Renal cortical epithelial cell (primary cell): Measurements from ENCODE around the gene VWA7. TPM values are rescaled to one million over a fixed set of nuclear protein-coding genes. Genes with fewer than 3 reads are reported as not detected.

Experiments used
- DNase-seq: peaks from one replicate; pipeline ENCODE4 v3.0.0-alpha.2; 2011; ENCODE audit warnings: low read depth
- total RNA-seq: library from RNA; depleted of rRNA; stranded (reverse); fragments of >200 nt; gene quantifications from 2 replicates; pipeline ENCODE4 v1.2.3, GENCODE V29; 2014

Gene VWA7
- total RNA-seq, 1 donor from 2014 or later, result 8.5 TPM

DNA sequence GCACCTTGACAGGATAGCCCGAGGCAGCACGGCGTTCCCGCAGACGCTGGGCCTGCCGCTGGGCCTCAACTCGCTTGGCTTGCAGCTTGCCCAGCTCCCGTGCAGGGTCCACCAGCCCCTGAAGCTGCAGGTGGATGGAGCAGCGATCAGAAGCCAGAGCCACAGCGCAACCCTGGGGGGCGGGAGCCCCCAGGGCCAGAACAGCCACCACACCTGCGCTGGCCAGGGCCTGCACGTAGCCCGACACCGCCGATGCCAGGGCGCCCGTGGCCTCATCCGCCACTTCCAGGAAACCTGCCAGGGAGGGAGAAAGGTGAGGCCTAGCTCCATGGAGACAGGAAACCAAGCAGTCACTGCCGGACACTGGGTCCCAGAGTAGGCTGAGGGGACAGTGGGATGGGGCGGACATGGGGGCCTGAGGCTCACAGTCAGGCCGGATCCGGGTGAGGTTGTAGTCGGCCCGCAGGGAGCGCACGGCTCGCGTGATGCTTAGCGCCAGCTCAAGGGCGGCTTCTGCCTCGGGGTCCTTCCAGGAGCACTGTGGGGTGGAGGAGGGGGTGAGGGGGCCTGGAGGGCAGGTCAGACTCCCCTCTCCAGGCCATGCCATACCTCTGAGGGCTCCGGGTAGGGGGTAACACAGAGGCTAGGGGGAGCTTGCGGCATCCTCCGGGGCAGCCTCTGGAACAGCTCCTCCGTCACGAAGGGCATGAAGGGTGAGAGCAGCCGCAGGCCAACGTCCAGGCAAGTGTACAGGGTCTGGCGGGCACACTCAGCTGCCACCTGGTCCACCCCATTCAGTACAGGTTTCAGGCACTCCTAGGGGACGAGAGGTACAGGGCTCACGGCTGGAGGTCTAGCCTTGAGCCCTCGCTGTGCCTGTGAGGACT lies 2.1 kb upstream of the VWA7 start:
- no peak for DNase-seq

DNA sequence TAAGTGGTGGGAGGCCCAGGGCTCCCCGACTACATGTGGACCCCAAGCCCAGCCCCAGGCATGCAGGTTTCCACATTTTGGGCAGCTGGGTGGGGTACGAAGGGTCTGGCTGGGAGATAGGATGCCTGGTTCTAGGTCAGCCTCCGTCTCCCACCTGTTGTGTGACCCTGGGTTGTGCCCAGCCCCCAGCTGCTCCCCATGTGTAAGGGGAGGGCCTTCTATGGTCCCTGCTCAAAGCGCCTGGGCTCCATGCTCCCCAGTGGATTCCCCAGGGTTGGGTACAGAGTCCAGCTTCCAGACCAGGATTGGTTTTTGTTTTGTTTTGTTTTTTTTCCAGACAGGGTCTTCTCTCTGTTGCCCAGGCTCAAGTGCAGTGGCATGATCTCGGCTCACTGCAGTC lies 1.1 kb upstream of the VWA7 start:
- DNase-seq, result no peak

DNA sequence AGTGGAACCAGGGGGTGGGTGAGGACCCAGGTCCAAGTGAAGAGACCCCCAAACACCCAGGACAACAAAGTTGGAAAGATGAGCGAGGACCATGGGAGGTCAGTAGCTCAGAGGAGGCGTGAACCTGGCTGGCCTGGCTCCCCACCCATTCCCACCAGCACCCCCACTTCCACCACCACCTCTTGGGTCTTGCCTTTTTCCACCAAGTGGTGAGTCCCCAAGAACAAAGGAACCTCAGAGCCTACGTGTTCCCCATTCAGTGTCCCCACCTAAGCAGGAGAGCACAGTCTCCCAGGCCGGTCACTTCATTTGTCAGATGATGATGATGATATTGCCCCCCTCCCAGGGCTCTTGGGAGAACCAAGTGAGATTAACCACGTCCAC lies 531 bp upstream of the VWA7 start:
- DNase-seq, result no peak

DNA sequence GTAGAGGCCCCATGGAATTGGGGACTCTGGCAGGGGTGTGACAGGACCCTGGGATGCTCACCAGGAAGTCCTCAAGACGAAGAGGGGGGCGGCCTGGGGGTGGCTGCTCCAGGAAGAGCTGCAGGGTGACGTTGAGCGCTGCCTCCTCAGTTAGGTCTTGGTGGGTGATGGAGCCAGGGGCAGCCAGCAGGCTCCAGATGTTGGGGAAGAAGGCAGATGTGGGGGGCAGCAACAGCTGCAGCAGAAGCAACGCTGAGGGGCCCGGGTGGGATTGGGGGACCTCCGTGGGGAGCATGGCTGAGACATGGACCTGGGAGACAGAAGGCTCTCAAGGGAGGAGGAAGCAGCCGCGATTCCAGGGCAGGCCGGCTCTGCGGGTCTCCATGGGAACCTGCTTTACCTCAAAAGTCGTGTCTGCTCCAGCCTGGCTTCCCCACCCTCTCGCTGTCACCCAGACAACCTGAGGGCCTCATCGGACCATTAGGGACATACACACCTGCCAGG lies 591 bp downstream of the VWA7 start:
- no peak for DNase-seq

DNA sequence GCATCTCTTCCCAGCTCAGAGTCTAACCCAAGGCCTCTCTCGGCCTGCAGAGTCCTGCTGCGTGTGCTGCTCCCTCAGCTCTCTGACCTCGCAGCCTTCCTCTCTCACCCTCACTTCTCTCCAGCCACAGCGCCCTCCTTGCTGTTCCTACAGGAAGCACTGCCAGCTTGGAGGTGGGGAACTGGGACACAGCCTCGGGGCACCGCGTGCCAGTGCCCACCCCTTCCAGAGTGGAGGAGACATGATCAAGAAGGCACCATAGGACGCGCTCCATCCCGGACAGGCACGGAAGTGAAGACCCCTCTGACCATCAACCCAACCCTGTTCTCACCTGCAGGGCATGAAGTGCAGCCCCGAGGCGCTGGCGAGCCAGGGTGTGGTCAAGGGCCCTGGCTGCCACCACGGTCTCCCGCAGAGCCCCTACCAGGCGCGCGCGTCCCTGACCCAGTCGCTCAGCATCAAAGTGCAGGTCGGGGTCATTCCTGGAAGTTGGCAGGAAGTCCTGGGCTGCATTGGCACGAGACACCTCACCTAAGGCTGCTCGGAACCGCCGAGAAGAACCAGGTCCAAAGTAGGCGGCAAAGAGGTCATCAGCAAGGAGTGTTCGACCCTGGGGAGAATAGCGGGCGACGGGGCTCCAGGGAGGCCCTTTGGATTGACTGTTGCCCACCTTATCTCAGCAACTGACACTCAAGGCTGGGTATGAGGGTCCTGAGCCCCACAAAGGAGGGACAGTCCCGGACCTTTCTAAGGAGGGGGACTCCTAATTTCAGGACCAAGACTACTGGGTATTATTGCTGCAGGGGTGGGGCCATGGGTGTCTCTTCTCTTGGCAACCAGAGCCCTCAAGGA lies 1.3 kb downstream of the VWA7 start:
- no peak for DNase-seq

DNA sequence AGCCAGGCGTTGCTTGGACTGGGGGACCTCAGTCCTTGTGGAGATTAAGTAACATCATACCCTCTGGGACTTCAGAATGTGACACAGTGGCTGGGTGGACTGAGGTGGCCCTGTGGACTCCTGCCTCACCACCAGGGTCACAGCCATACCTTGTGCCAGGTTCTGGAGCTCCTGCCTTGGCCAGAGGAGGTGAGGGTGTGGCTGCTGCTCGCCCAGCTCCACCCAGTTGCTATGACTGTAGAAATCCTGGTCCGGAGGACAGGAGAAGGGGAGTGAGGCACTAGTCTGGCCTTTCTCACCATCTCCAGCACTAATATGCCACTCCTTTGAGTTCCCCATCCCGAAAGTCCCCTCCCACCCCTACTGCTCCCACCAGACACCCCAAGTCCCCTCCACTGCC lies 1.9 kb downstream of the VWA7 start:
- no peak for DNase-seq

DNA sequence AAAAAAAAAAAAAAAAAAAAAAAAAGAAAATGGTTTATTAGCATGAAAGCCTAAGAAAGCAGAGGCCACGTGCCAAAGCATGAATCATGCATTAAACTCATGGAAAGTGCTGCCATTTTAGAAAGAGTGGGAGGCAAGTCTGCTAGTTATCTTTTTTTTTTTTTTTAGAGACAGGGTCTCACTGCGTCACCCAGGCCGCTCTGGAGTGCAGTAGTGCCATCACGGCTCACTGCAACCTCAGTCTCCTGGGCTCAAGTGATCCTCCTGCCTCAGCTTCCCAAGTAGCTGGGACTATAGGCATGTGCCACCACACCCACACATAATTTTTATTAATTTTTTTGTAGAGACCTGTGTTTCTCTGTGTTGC lies 5.2 kb downstream of the VWA7 start:
- no peak for DNase-seq

DNA sequence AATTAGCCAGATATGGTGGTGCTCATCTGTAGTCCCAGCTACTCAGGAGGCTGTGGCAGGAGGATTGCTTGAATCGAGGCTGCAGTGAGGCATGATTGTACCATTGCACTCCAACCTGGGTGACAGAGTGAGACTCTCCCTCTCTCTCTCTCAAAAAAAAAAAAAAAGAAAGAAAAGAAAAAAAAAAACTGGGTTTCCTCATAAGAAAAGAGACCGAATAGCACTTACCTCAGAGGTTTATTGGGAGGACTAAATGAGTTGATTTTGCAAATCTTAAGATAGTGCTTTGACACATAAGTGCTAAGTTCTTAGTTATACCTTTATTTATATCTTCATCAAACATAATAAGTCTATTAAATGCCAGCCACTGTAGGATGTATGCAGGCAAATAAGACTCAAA lies 6.3 kb downstream of the VWA7 start:
- DNase-seq, result no peak

DNA sequence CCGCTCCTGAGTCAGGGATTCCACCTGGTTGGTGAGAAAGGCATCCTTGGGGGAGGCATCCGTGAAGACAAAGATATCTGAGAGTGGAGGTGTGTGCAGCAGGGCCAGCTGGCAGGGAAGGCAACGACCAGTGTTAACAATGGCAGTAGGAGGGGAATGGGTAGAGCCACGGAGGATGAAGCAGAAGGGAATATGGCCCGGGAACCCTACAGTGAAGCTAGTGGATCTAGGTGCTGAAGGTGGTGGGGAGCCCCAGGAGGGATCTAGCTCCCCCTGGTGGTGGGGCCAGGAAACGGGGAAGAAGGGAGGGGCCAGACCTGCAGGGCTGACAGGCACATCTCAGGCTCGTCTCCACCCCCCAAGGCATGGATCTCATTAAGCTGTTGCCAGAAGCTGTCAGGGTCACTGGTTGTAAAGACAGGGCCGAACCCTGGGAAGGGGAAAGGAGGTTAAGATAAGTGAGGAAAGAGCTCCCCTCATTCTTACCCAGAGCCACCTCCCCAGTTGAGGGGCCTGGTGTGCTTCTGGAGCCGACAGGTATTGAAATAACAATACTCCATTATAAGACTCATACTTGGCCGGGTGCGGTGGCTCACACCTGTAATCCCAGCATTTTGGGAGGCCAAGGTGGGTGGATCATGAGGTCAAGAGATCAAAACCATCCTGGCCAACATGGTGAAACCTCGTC lies 7.3 kb downstream of the VWA7 start:
- DNase-seq, result peak; percentile 44

DNA sequence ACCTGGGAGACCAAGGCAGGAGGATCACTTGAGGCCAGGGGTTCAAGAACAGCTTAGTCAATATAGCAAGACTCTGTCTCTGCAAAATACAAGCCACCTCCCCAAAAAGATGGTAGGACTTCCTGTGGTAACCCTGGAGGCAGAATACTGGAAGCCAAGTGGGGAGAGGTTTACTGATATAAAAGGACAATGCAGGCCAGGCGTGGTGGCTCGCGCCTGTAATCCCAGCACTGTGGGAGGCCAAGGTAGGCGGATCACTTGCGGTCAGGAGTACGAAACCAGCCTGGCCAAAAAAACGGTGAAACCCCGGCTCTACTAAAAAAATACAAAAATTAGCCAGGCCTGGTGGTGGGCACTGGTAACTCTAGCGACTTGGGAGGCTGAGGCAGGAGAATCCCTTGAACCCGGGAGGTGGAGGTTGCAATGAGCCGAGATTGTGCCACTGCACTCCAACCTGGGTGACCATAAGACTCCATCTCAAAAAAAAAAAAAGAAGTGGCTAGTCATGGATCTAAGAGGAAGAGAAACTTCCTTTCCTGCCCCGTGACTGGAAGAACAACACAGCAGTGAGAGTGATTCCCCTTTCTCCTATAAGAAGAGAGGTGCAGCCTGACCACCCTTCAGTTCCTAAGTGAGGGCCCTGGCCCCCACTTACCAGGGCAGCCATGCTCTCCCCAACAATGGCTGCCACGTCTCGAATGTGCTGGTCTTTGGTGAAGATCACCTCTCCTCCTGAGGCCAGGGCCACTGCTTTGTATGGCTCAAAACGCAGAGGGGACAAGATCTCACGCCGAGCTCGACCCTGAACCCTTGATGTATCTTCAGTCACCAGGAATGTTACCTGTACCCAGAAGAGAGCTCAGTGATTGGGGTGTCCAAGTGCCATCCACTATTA lies 8.5 kb downstream of the VWA7 start:
- DNase-seq, result no peak

DNA sequence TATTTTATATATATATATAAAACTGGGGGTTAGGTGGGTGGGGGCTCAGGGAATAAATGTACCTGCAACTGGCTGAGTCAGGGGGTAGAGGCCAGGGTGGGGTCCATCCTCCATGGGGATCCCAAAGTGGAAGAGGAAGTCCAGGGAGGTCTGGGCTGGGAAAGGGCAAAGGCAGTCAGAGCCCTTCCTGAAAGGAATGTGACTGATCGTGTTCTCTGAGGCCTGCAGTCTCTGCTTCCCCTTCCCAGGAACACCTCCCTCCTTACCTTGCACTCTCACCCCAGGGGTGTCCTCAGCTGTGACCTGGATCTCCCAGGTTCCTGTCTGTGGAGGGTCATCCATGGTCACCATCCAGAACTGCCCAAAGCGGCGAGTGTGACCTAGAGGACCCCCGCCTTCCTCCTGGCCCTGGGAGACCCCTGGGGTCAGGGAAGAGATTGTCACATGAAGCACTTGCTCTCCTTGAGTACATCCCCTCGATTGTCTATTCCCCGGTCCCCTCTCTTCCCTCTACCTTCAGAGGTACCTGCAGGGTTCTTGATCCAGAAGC lies 10.0 kb downstream of the VWA7 start:
- no peak for DNase-seq

DNA sequence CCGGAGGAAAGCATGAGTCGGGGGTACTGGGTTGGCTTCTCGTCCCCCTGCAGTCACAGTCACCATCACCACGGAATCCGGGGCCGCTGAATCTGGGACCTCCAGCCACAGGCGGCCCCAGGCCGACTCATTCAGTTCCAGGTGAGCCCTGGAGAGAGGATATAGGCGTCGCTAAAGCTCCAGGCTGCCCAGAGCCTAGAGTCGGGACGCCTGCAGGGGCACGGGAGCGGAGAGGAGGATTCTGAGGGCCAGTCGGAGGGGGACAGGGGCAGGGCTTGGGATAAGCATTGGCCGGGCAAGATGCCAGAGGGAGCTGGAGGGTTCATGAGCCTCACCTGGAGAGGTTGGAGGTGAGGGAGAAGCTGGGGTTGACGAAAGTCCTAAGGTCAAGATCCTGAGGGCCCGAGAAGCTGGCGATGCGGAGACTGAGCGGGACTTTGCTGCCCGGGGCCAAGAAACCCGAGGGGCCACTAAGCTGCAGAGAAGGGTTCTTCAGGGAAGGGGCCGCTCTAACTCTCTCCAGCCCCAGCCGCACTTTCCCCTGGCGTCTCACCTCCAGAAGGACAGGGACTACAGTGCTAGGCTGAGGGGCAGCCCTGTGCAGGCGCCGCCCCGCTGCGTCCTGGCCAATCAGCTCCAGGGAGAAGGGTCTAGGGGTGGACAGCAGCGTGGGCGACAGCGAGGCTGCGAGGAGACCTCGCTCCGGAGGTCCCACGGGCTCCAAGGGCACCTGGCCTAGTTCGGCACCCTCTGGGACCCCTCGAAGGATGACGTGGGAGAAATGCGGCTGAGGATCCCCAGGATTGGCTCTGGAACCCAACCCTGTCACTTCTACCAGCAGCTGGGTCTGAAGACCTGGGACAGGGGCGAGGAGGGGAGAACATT lies 11.0 kb downstream of the VWA7 start:
- DNase-seq, result no peak

DNA sequence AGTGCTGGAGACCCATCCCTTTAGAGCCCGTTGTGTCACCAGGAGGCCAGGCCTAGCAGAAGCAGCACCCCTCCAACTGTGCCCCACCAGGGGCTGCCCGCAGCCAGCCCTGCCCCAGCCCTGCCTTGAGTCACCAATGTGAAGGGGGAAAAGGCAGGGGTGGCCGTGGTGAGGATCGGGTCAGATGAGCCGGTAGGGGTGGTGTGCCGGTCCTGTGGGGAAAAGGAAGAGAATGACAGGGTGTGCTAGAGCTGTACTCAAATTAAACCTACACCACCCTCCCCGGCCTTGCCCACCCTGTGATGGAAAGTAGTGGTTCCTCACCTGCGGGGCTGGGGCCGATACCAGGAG lies 11.6 kb downstream of the VWA7 start:
- no peak for DNase-seq

DNA sequence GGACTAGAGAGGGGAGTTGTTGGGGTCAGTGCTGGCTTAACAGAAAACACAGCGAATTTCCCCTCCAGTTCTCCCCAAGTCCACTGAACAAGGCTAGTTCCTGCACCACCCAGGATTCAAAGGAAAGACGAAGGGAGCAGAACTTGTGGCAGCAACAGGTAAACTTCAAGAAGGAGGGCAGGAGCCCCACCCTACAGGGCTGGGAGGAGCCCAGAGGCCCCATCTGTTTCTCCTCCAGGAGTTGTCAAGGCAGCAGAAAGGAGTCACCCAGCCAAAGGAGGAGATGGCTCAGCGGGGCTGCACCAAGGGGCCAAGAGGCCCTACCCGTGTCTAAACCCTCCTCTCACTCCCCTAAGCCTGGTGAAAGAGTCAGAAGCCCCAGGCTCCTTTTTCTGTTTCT lies 12.9 kb downstream of the VWA7 start:
- DNase-seq, result no peak

DNA sequence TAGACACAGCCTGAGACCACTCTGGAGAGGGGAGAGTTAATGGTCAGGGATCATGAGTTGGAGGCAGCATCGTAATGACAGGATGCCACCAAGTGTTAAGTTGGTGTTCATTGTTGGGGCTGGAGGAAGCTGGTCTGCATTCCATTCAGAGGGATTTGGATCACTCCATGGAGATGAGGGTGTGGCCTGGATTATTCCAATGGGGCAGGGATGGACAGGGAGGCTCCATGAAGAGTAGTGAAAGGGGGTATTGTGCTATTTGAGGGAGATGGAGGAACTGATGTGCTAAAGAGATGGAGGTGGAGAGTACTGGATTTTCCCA lies 13.5 kb downstream of the VWA7 start:
- peak; percentile 45 for DNase-seq

DNA sequence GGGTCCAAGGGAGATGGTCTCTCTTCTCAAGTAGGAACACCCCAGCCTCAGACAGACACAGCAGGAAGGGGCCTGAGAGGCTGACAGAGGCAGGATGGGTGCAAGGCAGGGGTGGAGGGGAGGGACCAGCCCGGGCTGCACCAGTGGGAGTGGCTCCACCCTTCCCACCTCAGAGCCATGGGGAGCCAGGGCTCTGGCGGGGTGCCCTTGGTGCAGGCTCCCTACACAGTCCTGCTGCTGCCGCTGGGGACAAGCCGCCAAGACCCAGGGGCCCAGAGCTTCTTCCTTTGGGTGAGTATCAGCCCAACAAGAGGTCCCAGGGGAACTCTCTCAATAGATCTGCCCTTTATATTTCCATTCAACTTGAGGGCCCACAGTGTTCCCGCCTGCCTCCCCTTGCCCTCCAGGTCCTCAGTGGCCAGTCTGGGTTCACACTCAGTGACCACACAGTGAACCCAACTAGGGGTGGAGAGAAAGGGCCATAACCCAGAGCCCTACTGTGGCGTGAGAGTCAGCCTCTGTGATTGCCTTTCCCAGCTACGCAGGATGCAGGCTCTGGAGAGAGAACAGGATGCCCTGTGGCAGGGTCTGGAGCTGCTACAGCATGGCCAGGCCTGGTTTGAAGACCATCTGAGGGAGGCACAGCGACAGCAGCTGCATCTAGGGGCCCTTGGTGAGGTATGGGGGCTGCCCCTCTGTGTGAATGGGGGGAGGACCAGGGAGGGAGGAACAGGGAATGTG lies 14.1 kb downstream of the VWA7 start:
- no peak for DNase-seq

DNA sequence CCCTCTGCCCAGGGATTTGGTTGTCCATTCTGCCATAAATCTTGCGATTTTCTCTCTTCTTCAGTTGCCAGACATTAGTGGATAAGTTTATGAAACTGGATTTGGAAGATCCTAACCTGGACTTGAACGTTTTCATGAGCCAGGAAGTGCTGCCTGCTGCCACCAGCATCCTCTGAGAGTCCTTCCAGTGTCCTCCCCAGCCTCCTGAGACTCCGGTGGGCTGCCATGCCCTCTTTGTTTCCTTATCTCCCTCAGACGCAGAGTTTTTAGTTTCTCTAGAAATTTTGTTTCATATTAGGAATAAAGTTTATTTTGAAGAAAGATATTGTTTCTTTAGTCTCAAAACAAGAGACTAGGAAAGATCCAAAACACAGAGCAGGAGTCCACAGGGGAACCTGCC lies 14.8 kb downstream of the VWA7 start, which contains the start of gene SAPCD1:
Gene SAPCD1, plus strand, starts transcription at position 301 of the 400 bp plus-strand sequence. CDS start 399 bp downstream, outside the sequence.
- no peak for DNase-seq

DNA sequence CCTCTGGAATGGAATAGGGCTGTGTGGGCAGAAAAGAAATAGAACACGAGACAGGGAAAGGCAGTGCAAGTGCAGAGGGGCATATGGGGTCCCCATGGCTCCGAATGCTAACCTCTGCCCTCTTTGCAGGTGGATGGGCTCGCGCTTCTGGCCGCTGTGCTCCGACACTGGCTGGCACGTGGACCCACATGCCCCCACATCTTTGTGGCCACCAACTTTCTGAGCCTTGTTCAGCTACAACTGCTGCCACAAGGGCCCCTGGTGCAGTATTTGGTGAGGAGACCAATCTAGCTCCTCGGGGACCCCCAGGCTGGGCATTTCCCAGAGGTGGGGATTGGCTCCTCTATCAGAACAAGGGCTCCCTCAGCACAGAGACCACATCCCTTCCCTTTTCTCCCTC lies 15.8 kb downstream of the VWA7 start:
- no peak for DNase-seq

DNA sequence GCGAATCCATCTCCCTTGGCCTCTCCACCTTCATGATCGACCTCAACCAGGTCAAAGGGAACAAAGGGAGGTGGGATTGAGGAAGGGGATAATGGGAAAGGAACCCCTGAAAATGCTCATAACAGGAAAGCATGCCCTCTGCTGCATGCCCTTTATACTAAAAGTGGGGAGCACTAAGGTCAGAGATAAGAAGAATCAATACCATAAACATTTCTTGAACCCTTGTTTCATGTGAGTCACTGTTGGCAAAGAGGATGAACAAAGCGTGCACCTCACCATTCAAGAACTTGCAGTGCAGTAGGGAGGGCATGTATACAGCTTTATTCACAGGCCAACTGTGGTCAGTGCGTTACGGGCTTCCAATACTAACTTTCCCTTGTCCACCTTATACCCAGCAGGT lies 16.3 kb downstream of the VWA7 start:
- DNase-seq, result no peak
